Keratinocyte (primary cell): Measurements from ENCODE around the gene TECR. TPM values are rescaled to one million over a fixed set of nuclear protein-coding genes. Genes with fewer than 3 reads are reported as not detected.

Source experiments
- DNase-seq: peaks from one replicate; pipeline ENCODE4 v3.0.0-alpha.2; 2011; ENCODE audit warnings: low read depth, missing footprints, low spot score
- FAIRE-seq: peaks from 2 replicates; lab custom pipeline; 2011; peaks lifted over from hg19 to GRCh38; lab: Jason Lieb, UNC
- H2AFZ ChIP-seq: 2 replicates; pipeline ENCODE4 v1.6.0; 2012; ENCODE audit warnings: low read length, control low read depth, inconsistent platforms; ENCODE audit not compliant: control insufficient read depth
- H3K27ac ChIP-seq: 2 replicates; pipeline ENCODE4 v1.5.1; 2011; ENCODE audit warnings: low read length; ENCODE audit not compliant: control insufficient read depth, insufficient read depth
- H3K27me3 ChIP-seq: 3 replicates; pipeline ENCODE4 v1.6.0; 2011; ENCODE audit warnings: low read length; ENCODE audit not compliant: control insufficient read depth, insufficient read depth; ENCODE audit errors: extremely low read depth
- H3K36me3 ChIP-seq, 2 experiments: 2 replicates in 1 of 2; 3 replicates in 1 of 2; pipeline ENCODE4 v1.5.1; 2011; ENCODE audit warnings: low read length in 2 of 2, mild to moderate bottlenecking in 1 of 2; ENCODE audit not compliant: control insufficient read depth in 2 of 2, insufficient read depth in 2 of 2; ENCODE audit errors: extremely low read depth in 1 of 2
- H3K4me1 ChIP-seq: 3 replicates; pipeline ENCODE4 v1.5.1; 2011; ENCODE audit warnings: low read length; ENCODE audit not compliant: control insufficient read depth, insufficient read depth; ENCODE audit errors: extremely low read depth
- H3K4me2 ChIP-seq: 3 replicates; pipeline ENCODE4 v1.6.0; 2011; ENCODE audit warnings: low read depth, low read length; ENCODE audit not compliant: control insufficient read depth, insufficient read depth; ENCODE audit errors: extremely low read depth
- H3K4me3 ChIP-seq, 3 experiments: fragments of 200-600 bp in 1 of 3; sonication (generic) in 1 of 3; 2 replicates in 2 of 3; 3 replicates in 1 of 3; pipeline ENCODE4 v1.5.1; 2011 to 2016; ENCODE audit warnings: low read length in 3 of 3, mild to moderate bottlenecking in 3 of 3, control low read depth in 2 of 3, inconsistent platforms in 1 of 3, low read depth in 1 of 3, mixed read lengths in 1 of 3, mixed run types in 1 of 3, moderate library complexity in 1 of 3; ENCODE audit not compliant: control insufficient read depth in 2 of 3, insufficient read depth in 2 of 3; ENCODE audit errors: extremely low read depth in 1 of 3
- H3K79me2 ChIP-seq: 2 replicates; pipeline ENCODE4 v1.6.0; 2012; ENCODE audit warnings: low read length; ENCODE audit not compliant: control insufficient read depth, insufficient read depth
- H3K9ac ChIP-seq: 3 replicates; pipeline ENCODE4 v1.6.0; 2011; ENCODE audit warnings: low read length; ENCODE audit not compliant: control insufficient read depth, insufficient read depth; ENCODE audit errors: extremely low read depth
- H3K9me1 ChIP-seq: 3 replicates; pipeline ENCODE4 v1.6.0; 2011; ENCODE audit warnings: low read length; ENCODE audit not compliant: control insufficient read depth, insufficient read depth; ENCODE audit errors: extremely low read depth
- H3K9me3 ChIP-seq: 2 replicates; pipeline ENCODE4 v1.5.1; 2012; ENCODE audit warnings: low read depth, low read length; ENCODE audit not compliant: control insufficient read depth
- H4K20me1 ChIP-seq: 3 replicates; pipeline ENCODE4 v1.6.0; 2011; ENCODE audit warnings: low read length; ENCODE audit not compliant: control insufficient read depth, insufficient read depth; ENCODE audit errors: extremely low read depth
- EZH2 ChIP-seq: IDR thresholded peaks from one replicate; pipeline ENCODE4 v1.6.1; 2012; ENCODE audit warnings: inconsistent platforms, mild to moderate bottlenecking, low read length, moderate library complexity
- dilution Hi-C: fragments of 300-500 bp; cut with MboI; formaldehyde crosslinking; loops from one replicate; pipeline ENCODE4 v1.7.0; 2020; ENCODE audit warnings: low sequenced_read_pairs; ENCODE audit not compliant: extremely low pct_ligation_motif_present
- polyA plus RNA-seq, 5 experiments: library from polyadenylated mRNA; depleted of rRNA in 3 of 5; stranded (reverse) in 3 of 5; stranded (forward) in 1 of 5; unstranded in 1 of 5; fragments of >200 nt; gene quantifications; 1 replicate in 1 of 5; 2 replicates in 3 of 5; 3 replicates in 1 of 5; pipeline versions ENCODE4 v1.2.1 to v1.2.3, GENCODE V29; 2011 to 2012; ENCODE audit warnings: missing spikeins in 2 of 5, low read depth in 1 of 5, low replicate concordance in 1 of 5
- TF ChIP-seq, protein P1 (sequence below), 3 experiments: IDR thresholded peaks in 1 of 3; conservative IDR thresholded peaks in 1 of 3; optimal IDR thresholded peaks in 1 of 3; 2 replicates in 2 of 3; 3 replicates in 1 of 3; pipeline versions ENCODE3 to v1.5.1; 2011; ENCODE audit warnings: low read length in 3 of 3, mild to moderate bottlenecking in 3 of 3, moderate library complexity in 2 of 3, control low read depth in 1 of 3, inconsistent platforms in 1 of 3; ENCODE audit not compliant: insufficient read depth in 2 of 3; ENCODE audit errors: extremely low read depth in 1 of 3

TECR gene
- polyA plus RNA-seq, 1 donor (not counting 4 experiments of a cell fraction or from before 2014, with no cell fraction given), result 92.3 TPM

DNA sequence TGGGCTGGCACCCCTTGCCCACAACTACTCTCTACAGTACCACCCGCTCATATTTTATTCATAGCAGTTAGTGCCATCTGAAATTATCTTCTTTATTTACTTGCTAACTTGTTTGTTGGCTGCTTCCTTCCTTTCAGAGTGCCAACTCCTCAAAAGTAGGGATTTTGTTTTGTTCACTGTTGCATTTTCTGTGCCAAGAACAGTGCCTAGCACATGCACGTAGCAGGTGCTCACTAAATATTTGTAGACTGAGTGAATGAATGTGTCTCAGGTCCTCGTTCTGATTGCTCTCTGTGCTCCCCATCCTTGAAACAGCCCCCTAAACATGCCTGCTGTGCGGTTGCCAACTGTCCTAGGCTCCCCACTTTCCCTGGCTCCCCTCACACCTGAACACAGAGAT lies 35.0 kb upstream of the TECR start:
- Histone ChIP-seq H3K9me1 (no peaks in the 10 kb centered on the region), H3K36me3 (peaks cover 12 to 16% of the 10 kb centered on the region in 2 experiments), H3K4me2 (peak overlapping the region; percentile 93), H3K79me2 (peaks cover 46% of the 10 kb centered on the region), H3K9me3 (no peaks in the 10 kb centered on the region), H3K4me3 (peak overlapping the region; percentile 92 to 95 (median 94)), H4K20me1 (peaks cover 10% of the 10 kb centered on the region), H3K27me3 (no peaks in the 10 kb centered on the region), H3K4me1 (peaks cover 27% of the 10 kb centered on the region), H3K9ac (peak overlapping the region; percentile 86), H2AFZ (no peak overlapping the region), H3K27ac (peak overlapping the region; percentile 81)
- no peak for FAIRE-seq
- no peak for DNase-seq
- dilution Hi-C loops, result no loop called here
- TF ChIP-seq EZH2, result no peak
- TF ChIP-seq, protein P1, sequence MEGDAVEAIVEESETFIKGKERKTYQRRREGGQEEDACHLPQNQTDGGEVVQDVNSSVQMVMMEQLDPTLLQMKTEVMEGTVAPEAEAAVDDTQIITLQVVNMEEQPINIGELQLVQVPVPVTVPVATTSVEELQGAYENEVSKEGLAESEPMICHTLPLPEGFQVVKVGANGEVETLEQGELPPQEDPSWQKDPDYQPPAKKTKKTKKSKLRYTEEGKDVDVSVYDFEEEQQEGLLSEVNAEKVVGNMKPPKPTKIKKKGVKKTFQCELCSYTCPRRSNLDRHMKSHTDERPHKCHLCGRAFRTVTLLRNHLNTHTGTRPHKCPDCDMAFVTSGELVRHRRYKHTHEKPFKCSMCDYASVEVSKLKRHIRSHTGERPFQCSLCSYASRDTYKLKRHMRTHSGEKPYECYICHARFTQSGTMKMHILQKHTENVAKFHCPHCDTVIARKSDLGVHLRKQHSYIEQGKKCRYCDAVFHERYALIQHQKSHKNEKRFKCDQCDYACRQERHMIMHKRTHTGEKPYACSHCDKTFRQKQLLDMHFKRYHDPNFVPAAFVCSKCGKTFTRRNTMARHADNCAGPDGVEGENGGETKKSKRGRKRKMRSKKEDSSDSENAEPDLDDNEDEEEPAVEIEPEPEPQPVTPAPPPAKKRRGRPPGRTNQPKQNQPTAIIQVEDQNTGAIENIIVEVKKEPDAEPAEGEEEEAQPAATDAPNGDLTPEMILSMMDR (optimal IDR thresholded peaks at IDR 0.05 in 1 of 3, IDR thresholded peaks at IDR 0.05 in 1 of 3, conservative IDR thresholded peaks at IDR 0.05 in 1 of 3; ENCODE audit: extremely low read depth in 1 of 3, insufficient read depth in 2 of 3, low read length in 3 of 3), result no peak

DNA sequence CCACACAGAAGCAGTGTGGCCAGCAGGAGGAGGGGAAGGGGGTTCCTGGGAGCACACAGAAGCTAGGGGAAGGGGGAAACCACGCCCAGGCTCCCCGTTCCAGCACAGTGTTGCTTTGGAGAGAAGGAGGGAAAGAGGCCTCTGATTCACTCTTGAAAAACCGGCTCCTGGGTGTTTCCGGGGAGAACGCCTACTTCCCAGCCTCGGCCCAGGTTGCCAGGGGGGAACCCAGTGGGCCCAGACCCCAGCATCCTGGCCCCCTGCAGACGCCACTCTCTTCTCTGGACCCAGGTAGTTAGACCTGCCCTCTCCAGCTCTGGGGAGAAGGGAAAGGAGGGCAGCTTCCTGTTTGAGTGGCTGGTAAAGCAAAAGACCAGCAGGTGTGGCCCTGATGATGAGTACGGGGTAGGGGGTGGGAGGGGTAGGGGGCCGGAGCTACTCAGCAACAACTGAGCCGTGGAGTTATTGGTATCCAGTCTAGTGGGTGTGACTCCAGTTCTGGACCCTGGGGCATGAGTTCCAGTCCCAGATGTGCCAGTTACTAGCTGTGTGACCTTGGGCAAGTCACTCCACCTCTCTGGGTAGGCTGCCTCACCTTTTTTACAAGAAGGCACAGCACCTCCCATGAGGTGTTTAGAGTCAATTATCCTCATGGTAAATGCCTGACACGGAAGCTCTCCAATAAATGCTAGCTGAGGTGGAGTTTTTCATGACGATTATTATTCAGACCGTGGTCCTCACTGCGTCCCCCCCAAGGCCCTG lies 34.3 kb upstream of the TECR start:
- no peak for DNase-seq

More for the DNA sequence above, 34.3 kb upstream of the TECR start:
- Histone ChIP-seq H4K20me1 (peaks cover 10% of the 10 kb centered on the region), H3K36me3 (peaks cover 7 to 14% of the 10 kb centered on the region in 2 experiments), H3K9ac (peak overlapping the region; percentile 86), H2AFZ (peak overlapping the region; percentile 9), H3K79me2 (peaks cover 44% of the 10 kb centered on the region), H3K4me1 (peaks cover 27% of the 10 kb centered on the region), H3K9me3 (no peaks in the 10 kb centered on the region), H3K27ac (peak overlapping the region; percentile 81), H3K4me2 (peak overlapping the region; percentile 93), H3K27me3 (no peaks in the 10 kb centered on the region), H3K9me1 (no peaks in the 10 kb centered on the region), H3K4me3 (peak overlapping the region; percentile 92 to 95 (median 94))
- TF ChIP-seq, protein P1 (optimal IDR thresholded peaks at IDR 0.05 in 1 of 3, IDR thresholded peaks at IDR 0.05 in 1 of 3, conservative IDR thresholded peaks at IDR 0.05 in 1 of 3; ENCODE audit: extremely low read depth in 1 of 3, insufficient read depth in 2 of 3, low read length in 3 of 3), result no peak
- TF ChIP-seq EZH2, result no peak
- FAIRE-seq, result no peak
- dilution Hi-C loops, result no loop called here
